Activated CD8-positive, alpha-beta memory T cell treated with anti-CD3 and anti-CD28 coated beads, Interleukin-2, amount 10 ng/mL, durations not matched to agents 7 days and 5 days (primary cell): ENCODE data around the gene SHANK2. TPM values are rescaled to one million over a fixed set of nuclear protein-coding genes. Genes with fewer than 3 reads are reported as not detected.
A peak's percentile ranks its signal among the peaks of the same experiment; 100 is the strongest.

Experiments
- ATAC-seq: fragments of 150-1000 bp; cut with Tn5 transposase; one replicate; pipeline ENCODE4 v1.10.0; 2021; ENCODE audit warnings: moderate library complexity
- CTCF ChIA-PET: fragments of 350-600 bp; sonication (Branson Sonifier 250); formaldehyde crosslinking; loops from one replicate; lab custom pipeline; 2021; ENCODE audit warnings: antibody characterized with exemption; lab: Charles Lee
- DNase-seq: peaks from one replicate; pipeline ENCODE4 v3.0.0-alpha.2; 2020
- H3K27ac Mint-ChIP-seq: one replicate; pipeline ENCODE4 v1.8.0; 2021; ENCODE audit warnings: mild to moderate bottlenecking, mixed read lengths
- H3K27me3 Mint-ChIP-seq: one replicate; pipeline ENCODE4 v1.8.0; 2021; ENCODE audit warnings: mixed read lengths
- H3K36me3 Mint-ChIP-seq: one replicate; pipeline ENCODE4 v1.8.0; 2021; ENCODE audit warnings: mild to moderate bottlenecking, mixed read lengths
- H3K4me1 Mint-ChIP-seq: one replicate; pipeline ENCODE4 v1.8.0; 2021; ENCODE audit warnings: mixed read lengths
- H3K4me3 Mint-ChIP-seq: one replicate; pipeline ENCODE4 v1.8.0; 2021; ENCODE audit warnings: mild to moderate bottlenecking, moderate library complexity, mixed read lengths
- H3K9me3 Mint-ChIP-seq: one replicate; pipeline ENCODE4 v1.8.0; 2022; ENCODE audit warnings: low read depth, mixed read lengths
- total RNA-seq, 2 experiments: library from RNA; stranded (reverse); gene quantifications; one replicate each; pipeline ENCODE4 v1.2.3, GENCODE V29; 2021

SHANK2 gene
- total RNA-seq, result not detected

GRCh38 chr11:71252269-71252769 is at the start of gene SHANK2:
Gene SHANK2 (minus strand): TSS chr11:71252577. CDS start chr11:71147326, 105,251 bp downstream.
- no peak for DNase-seq
- CTCF ChIA-PET, result no interaction called here
- Mint-ChIP-seq H3K27ac (no peak within 1 kb of the TSS), H3K9me3 (no peaks in the 10 kb centered on the region), H3K4me3 (no peak within 1 kb of the TSS), H3K36me3 (no peaks in the 10 kb centered on the region), H3K27me3 (peaks cover 46% of the 10 kb centered on the region), H3K4me1 (no peaks in the 10 kb centered on the region)
- ATAC-seq, result no peak

- Mint-ChIP-seq H3K4me3 (no peak overlapping the region), H3K27ac (no peak overlapping the region), H3K36me3 (no peaks in the 10 kb centered on the region), H3K27me3 (no peaks in the 10 kb centered on the region), H3K9me3 (no peaks in the 10 kb centered on the region), H3K4me1 (no peaks in the 10 kb centered on the region)
- peak; percentile 26 for DNase-seq
- ATAC-seq, result no peak
- CTCF ChIA-PET, result no interaction called here
Measured at GRCh38 chr11:71301858-71302533, 49.6 kb upstream of the SHANK2 start.

GRCh38 chr11:71301046-71301857 is 48.9 kb upstream of the SHANK2 start:
- no peak for ATAC-seq

GRCh38 chr11:71300187-71300586 is 47.8 kb upstream of the SHANK2 start:
- no peaks in the 10 kb centered on the region for H3K9me3 Mint-ChIP-seq
- H3K4me1 Mint-ChIP-seq, result no peaks in the 10 kb centered on the region
- no peak overlapping the region for H3K4me3 Mint-ChIP-seq
- H3K36me3 Mint-ChIP-seq, result no peaks in the 10 kb centered on the region
- ATAC-seq, result no peak
- H3K27me3 Mint-ChIP-seq, result no peaks in the 10 kb centered on the region
- no peak overlapping the region for H3K27ac Mint-ChIP-seq
- CTCF ChIA-PET, result no interaction called here
- no peak for DNase-seq

More at GRCh38 chr11:71301046-71301857, 48.9 kb upstream of the SHANK2 start:
- H3K27me3 Mint-ChIP-seq, result no peaks in the 10 kb centered on the region
- H3K36me3 Mint-ChIP-seq, result no peaks in the 10 kb centered on the region
- no peaks in the 10 kb centered on the region for H3K4me1 Mint-ChIP-seq
- no peak overlapping the region for H3K27ac Mint-ChIP-seq
- no peak overlapping the region for H3K4me3 Mint-ChIP-seq
- CTCF ChIA-PET, result no interaction called here
- DNase-seq, result peak; percentile 11
- no peaks in the 10 kb centered on the region for H3K9me3 Mint-ChIP-seq

GRCh38 chr11:71298761-71299181 is 46.4 kb upstream of the SHANK2 start:
- CTCF ChIA-PET, result no interaction called here
- ATAC-seq, result no peak
- Mint-ChIP-seq H3K27me3 (no peaks in the 10 kb centered on the region), H3K9me3 (no peaks in the 10 kb centered on the region), H3K4me3 (no peak overlapping the region), H3K36me3 (no peaks in the 10 kb centered on the region), H3K27ac (no peak overlapping the region), H3K4me1 (no peaks in the 10 kb centered on the region)
- DNase-seq, result no peak

- Mint-ChIP-seq H3K4me3 (no peak overlapping the region), H3K36me3 (no peaks in the 10 kb centered on the region), H3K27me3 (no peaks in the 10 kb centered on the region), H3K27ac (no peak overlapping the region), H3K4me1 (no peaks in the 10 kb centered on the region), H3K9me3 (no peaks in the 10 kb centered on the region)
- CTCF ChIA-PET, result no interaction called here
- ATAC-seq (no peak), DNase-seq (no peak)
Measured at GRCh38 chr11:71298016-71298550, 45.7 kb upstream of the SHANK2 start.

- ATAC-seq (no peak), DNase-seq (no peak)
- H3K4me1 Mint-ChIP-seq, result no peaks in the 10 kb centered on the region
- no peaks in the 10 kb centered on the region for H3K27me3 Mint-ChIP-seq
- peaks cover 3% of the 10 kb centered on the region for H3K9me3 Mint-ChIP-seq
- H3K4me3 Mint-ChIP-seq, result no peak overlapping the region
- CTCF ChIA-PET, result no interaction called here
- H3K36me3 Mint-ChIP-seq, result no peaks in the 10 kb centered on the region
- H3K27ac Mint-ChIP-seq, result no peak overlapping the region
Measured at GRCh38 chr11:71294846-71295600, 42.6 kb upstream of the SHANK2 start.

- ATAC-seq (no peak), DNase-seq (no peak)
- peaks cover 3% of the 10 kb centered on the region for H3K9me3 Mint-ChIP-seq
- H3K4me3 Mint-ChIP-seq, result no peak overlapping the region
- no peaks in the 10 kb centered on the region for H3K27me3 Mint-ChIP-seq
- no peak overlapping the region for H3K27ac Mint-ChIP-seq
- no peaks in the 10 kb centered on the region for H3K4me1 Mint-ChIP-seq
- CTCF ChIA-PET, result no interaction called here
- no peaks in the 10 kb centered on the region for H3K36me3 Mint-ChIP-seq
Measured at GRCh38 chr11:71293961-71294782, 41.8 kb upstream of the SHANK2 start.

GRCh38 chr11:71286701-71287643 is 34.6 kb upstream of the SHANK2 start:
- ATAC-seq (no peak), DNase-seq (peak; percentile 19)
- Mint-ChIP-seq H3K4me3 (no peak overlapping the region), H3K27me3 (no peaks in the 10 kb centered on the region), H3K4me1 (no peaks in the 10 kb centered on the region), H3K9me3 (peaks cover 3% of the 10 kb centered on the region), H3K27ac (no peak overlapping the region), H3K36me3 (no peaks in the 10 kb centered on the region)
- CTCF ChIA-PET, result no interaction called here

GRCh38 chr11:71285111-71285510 is 32.7 kb upstream of the SHANK2 start:
- H3K27ac Mint-ChIP-seq, result no peak overlapping the region
- DNase-seq (peak; percentile 34), ATAC-seq (no peak)
- H3K9me3 Mint-ChIP-seq, result no peaks in the 10 kb centered on the region
- no peak overlapping the region for H3K4me3 Mint-ChIP-seq
- no peaks in the 10 kb centered on the region for H3K4me1 Mint-ChIP-seq
- no peaks in the 10 kb centered on the region for H3K27me3 Mint-ChIP-seq
- H3K36me3 Mint-ChIP-seq, result no peaks in the 10 kb centered on the region
- CTCF ChIA-PET, result no interaction called here

GRCh38 chr11:71284525-71285092 is 32.2 kb upstream of the SHANK2 start:
- H3K36me3 Mint-ChIP-seq, result no peaks in the 10 kb centered on the region
- no peak overlapping the region for H3K27ac Mint-ChIP-seq
- CTCF ChIA-PET, result no interaction called here
- H3K9me3 Mint-ChIP-seq, result no peaks in the 10 kb centered on the region
- ATAC-seq (no peak), DNase-seq (peak; percentile 4)
- no peaks in the 10 kb centered on the region for H3K4me1 Mint-ChIP-seq
- H3K4me3 Mint-ChIP-seq, result no peak overlapping the region
- H3K27me3 Mint-ChIP-seq, result no peaks in the 10 kb centered on the region
